Dendritic cell treated with granulocyte-macrophage colony-stimulating factor and Interleukin-4, amounts not matched to agents 40 ng/mL and 50 ng/mL, for 4 days (primary cell): ENCODE results near the gene PARP16.
A peak's percentile ranks its signal among the peaks of the same experiment; 100 is the strongest.

Experiments
- H3K27ac Mint-ChIP-seq: one replicate; pipeline ENCODE4 v1.8.0; 2022; ENCODE audit warnings: mild to moderate bottlenecking, mixed read lengths
- H3K27me3 Mint-ChIP-seq: one replicate; pipeline ENCODE4 v1.8.0; 2022; ENCODE audit warnings: mild to moderate bottlenecking, mixed read lengths
- H3K36me3 Mint-ChIP-seq: one replicate; pipeline ENCODE4 v1.8.0; 2022; ENCODE audit warnings: low read depth, mixed read lengths
- H3K4me1 Mint-ChIP-seq: one replicate; pipeline ENCODE4 v1.8.0; 2022; ENCODE audit warnings: low read depth, mixed read lengths
- H3K4me3 Mint-ChIP-seq: one replicate; pipeline ENCODE4 v1.8.0; 2022; ENCODE audit warnings: mild to moderate bottlenecking, moderate library complexity, mixed read lengths
- H3K9me3 Mint-ChIP-seq: one replicate; pipeline ENCODE4 v1.8.0; 2022; ENCODE audit warnings: mixed read lengths
- intact Hi-C: fragments of 100-400 bp; cut with micrococcal nuclease; formaldehyde crosslinking; loops from one replicate; pipeline ENCODE4 v1.15.0; 2022

Gene PARP16, protein sequence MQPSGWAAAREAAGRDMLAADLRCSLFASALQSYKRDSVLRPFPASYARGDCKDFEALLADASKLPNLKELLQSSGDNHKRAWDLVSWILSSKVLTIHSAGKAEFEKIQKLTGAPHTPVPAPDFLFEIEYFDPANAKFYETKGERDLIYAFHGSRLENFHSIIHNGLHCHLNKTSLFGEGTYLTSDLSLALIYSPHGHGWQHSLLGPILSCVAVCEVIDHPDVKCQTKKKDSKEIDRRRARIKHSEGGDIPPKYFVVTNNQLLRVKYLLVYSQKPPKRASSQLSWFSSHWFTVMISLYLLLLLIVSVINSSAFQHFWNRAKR

DNA sequence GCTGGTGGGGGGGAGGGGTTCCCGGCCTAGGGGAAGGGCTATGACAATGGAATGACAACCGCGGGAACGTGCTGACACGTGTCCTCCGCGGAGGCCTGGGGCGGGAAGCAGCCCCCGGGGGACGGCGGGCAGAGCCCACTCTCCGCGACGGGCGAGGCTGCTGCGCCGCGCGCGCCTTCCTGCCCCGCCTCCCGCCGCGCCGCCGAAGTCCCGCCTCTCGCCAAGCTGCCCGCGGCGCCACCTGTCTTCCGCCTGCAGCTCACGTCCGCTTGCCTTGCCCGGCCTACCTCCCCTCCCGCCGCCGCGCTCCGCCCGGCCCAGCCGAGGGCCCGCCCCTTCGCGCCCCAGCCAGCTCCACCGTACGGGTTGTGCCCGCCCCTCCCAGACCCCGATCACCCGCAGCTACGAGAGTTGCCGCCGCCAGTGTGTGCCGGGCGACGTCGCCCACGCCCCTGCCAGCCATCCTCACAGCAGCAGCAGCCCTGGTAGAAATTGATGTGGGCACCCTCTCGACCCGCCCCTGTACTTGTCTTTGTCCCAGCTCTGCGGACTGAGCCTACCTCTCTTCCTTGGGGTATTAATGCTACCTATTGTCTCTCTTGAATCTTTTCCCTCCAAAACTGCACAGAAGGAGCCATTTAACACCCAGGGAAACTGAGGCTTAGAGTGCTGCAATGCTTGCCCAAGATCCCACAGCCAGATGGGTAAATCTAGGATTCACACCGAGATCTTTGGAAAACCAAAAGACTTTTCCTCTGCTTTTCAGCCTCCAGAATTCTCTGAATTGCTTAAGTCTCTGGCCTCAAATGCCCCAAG, at the start of gene PARP16:
TSS of gene PARP16 (minus strand) at position 180 of the 816 bp plus-strand sequence. CDS start 457 bp downstream, outside the sequence.
- Mint-ChIP-seq H3K27ac (peak within 1 kb of the TSS; percentile 90), H3K36me3 (peaks cover 21% of the 10 kb centered on the region), H3K27me3 (no peaks in the 10 kb centered on the region), H3K4me3 (peak within 1 kb of the TSS; percentile 85), H3K4me1 (peaks cover 29% of the 10 kb centered on the region), H3K9me3 (no peaks in the 10 kb centered on the region)
- intact Hi-C loops = no loop called here

DNA sequence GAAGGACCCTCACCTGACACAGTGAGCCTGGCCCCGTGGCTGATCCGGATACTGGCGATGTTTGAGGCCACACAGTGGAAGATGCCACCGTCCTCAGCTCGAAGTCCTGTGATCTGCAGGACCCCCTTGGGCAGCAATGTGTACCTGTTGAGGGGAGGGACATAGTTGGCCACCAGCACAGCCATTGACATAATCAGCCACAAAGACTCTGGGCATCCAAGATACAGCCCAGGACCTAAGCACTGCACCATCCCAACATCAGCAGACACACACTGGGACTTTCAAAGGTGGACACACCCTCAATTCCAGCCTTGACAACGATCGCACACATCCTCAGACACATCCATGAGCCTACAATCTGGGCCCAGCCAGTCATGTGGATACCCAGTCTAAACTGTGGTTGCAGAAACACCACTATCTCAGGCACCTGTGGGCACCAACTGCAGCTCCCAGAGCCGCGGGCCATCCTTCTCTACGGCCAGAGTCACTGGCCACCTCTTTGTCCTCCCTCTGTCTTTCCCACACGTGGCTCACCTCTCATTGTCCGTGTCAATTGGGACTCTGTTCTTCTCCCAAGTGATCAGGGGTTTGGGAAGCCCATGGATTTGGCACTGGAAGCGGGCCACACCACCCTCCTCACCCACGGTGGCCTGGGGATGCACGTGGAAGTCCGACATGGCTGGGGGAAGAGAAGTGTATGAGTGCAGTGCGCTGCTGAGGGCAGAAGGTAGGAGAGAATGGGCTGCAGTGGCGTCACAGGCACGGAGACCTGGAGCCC, 48.8 kb upstream of the PARP16 start:
- H3K27ac Mint-ChIP-seq = no peak overlapping the region
- peaks cover 16% of the 10 kb centered on the region for H3K27me3 Mint-ChIP-seq
- H3K4me3 Mint-ChIP-seq = no peak overlapping the region
- no peaks in the 10 kb centered on the region for H3K9me3 Mint-ChIP-seq
- intact Hi-C loops = no loop called here
- no peaks in the 10 kb centered on the region for H3K36me3 Mint-ChIP-seq
- H3K4me1 Mint-ChIP-seq = no peaks in the 10 kb centered on the region

DNA sequence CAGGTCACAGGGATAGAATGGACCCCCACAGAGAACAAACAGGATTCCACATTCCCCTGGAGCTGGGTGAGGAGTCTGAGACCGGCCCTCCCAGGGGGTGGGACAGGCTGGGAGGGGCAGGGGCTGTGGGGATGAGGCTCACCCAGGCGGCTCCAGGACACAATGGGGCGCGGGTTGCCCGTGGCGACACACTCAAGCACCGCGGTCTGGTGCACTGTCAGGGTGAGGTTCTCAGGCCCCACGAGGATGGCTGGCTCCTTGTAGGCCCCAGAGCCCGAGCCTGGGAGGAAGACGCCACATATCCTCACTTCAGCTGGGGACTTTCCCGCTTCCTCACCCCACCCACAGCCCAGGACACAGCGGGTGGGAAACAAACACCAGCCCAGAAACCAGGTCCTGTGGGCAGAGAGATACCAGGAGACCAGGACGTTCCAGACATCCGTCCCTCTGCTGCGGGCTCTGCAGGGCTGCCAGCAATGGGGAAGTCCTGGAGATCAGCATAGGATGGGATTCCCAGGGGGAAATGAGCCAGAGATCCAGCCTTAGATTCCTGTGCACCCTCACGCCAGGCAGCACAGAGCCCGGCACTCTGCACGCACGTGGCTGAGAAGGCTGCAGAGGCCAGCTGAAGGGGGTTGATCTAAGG, 48.0 kb upstream of the PARP16 start:
- intact Hi-C loops = no loop called here
- H3K36me3 Mint-ChIP-seq = no peaks in the 10 kb centered on the region
- H3K4me3 Mint-ChIP-seq = no peak overlapping the region
- peaks cover 10% of the 10 kb centered on the region for H3K27me3 Mint-ChIP-seq
- no peaks in the 10 kb centered on the region for H3K9me3 Mint-ChIP-seq
- no peak overlapping the region for H3K27ac Mint-ChIP-seq
- H3K4me1 Mint-ChIP-seq = no peaks in the 10 kb centered on the region

DNA sequence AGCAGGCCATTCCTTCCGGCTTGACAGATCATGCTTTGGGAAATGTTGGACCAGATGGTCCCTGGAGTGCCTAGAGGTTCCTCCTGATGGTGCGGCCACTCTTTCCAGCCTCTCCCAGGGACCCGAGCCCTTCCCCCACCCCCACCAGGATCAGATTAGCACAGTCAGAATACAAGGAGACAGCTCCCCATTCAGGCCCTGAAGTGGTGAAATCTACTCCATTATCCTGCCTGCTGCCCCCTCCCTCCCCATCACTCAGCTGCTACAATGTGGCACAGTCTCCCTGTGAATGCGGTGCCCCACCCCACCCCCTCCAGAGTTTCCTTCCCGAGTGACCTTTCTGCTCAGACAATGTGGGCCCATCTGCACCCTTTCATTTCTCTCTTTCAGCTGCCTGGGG, 47.2 kb upstream of the PARP16 start:
- intact Hi-C loops = no loop called here
- Mint-ChIP-seq H3K27ac (no peak overlapping the region), H3K27me3 (peaks cover 9% of the 10 kb centered on the region)

DNA sequence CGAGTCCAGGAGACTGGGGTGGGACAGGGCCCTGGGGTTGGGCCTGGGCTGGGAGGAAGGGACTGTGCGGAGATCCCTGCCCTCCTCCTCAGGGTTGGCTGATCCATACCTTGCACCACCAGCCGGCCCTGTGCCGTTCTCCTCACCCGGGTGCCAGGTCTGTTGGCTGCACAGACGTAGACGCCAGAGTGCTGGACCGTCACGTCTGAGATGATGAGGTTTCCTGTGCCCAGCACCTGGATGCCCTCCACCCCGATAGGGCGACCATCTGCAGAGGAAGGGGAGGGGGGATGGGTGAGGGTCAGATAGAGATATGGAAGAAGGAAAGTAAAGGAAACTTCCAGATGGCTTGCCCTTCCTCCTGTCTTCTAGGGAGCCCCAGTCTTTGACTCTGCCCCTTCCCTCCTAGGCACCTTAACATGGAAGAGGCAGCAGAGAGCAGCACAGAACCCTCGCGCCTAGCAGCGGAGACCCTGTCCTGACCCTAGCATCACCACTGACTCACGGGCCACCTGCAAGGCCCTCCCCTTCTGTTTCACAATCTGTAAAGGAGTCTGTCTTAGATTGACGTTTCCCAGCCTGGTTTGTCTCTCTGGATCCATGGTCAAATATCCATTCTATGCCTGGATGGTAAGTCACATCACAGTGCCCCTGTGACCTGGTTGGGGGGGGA, 46.6 kb upstream of the PARP16 start:
- no peaks in the 10 kb centered on the region for H3K9me3 Mint-ChIP-seq
- intact Hi-C loops = no loop called here
- H3K4me3 Mint-ChIP-seq = no peak overlapping the region
- no peaks in the 10 kb centered on the region for H3K36me3 Mint-ChIP-seq
- H3K27me3 Mint-ChIP-seq = peaks cover 4% of the 10 kb centered on the region
- H3K4me1 Mint-ChIP-seq = no peaks in the 10 kb centered on the region
- H3K27ac Mint-ChIP-seq = no peak overlapping the region

More for the DNA sequence above, 47.2 kb upstream of the PARP16 start:
- Mint-ChIP-seq H3K9me3 (no peaks in the 10 kb centered on the region), H3K4me1 (no peaks in the 10 kb centered on the region), H3K36me3 (no peaks in the 10 kb centered on the region), H3K4me3 (no peak overlapping the region)

DNA sequence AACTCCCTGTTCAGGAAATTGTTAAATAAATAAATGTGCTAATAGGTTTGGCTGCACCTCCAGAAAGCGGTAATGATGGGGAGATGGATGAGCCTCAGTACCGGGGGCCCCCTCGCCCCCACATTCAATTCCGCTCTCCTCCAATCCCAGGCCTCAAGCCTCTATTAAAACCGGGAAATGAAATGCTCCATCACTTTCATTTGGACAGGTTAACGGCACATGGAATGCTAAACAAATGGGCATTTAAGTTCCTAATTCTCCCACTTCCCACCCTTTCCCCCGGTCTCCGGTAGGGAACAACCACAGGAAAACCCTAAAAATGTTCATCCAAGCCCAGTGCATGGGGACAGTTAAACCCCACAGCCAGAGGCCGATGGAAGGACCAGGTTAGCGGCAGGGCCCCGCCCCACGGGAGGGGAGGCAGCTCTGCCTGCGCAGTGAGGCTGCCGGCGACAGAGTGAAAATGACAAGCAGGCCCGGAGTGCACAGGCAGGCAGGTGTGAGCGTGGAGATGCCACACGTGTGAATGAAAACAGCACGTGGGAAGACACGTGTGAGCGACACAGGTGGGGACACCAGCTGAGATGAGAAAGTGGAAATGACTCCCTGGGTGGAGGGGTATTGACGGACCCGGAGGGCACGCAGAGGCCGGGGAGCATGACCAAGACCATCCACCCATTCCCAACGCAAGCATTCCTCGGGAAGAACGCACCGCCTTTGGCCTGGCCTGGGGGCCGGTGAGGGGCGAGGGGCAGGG, 45.9 kb upstream of the PARP16 start:
- H3K9me3 Mint-ChIP-seq = no peaks in the 10 kb centered on the region
- H3K36me3 Mint-ChIP-seq = no peaks in the 10 kb centered on the region
- intact Hi-C loops = no loop called here
- H3K27me3 Mint-ChIP-seq = peaks cover 11% of the 10 kb centered on the region
- peaks cover 5% of the 10 kb centered on the region for H3K4me1 Mint-ChIP-seq
- no peak overlapping the region for H3K4me3 Mint-ChIP-seq
- no peak overlapping the region for H3K27ac Mint-ChIP-seq

DNA sequence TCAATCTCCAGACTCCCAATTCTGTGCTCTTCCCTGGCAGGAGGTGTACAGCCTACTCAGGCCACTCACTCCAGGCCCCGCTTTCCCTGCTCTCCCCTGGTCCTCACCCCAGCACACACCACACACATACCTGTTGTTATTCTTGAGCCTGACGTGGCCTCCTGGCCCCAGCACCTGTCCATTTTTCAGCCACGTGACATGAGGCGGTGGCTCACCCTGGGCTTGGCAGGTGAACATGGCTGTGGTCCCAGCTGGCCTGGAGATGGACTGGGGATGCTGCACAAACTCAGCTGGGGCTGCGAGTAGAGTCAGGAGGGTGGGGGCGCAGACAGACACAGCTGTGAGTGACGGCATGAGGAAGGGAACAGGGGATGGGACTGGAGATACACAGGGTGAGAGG, 45.1 kb upstream of the PARP16 start:
- Mint-ChIP-seq H3K27ac (no peak overlapping the region), H3K27me3 (peaks cover 14% of the 10 kb centered on the region), H3K4me1 (peaks cover 5% of the 10 kb centered on the region), H3K4me3 (no peak overlapping the region), H3K36me3 (no peaks in the 10 kb centered on the region), H3K9me3 (no peaks in the 10 kb centered on the region)
- intact Hi-C loops = no loop called here

DNA sequence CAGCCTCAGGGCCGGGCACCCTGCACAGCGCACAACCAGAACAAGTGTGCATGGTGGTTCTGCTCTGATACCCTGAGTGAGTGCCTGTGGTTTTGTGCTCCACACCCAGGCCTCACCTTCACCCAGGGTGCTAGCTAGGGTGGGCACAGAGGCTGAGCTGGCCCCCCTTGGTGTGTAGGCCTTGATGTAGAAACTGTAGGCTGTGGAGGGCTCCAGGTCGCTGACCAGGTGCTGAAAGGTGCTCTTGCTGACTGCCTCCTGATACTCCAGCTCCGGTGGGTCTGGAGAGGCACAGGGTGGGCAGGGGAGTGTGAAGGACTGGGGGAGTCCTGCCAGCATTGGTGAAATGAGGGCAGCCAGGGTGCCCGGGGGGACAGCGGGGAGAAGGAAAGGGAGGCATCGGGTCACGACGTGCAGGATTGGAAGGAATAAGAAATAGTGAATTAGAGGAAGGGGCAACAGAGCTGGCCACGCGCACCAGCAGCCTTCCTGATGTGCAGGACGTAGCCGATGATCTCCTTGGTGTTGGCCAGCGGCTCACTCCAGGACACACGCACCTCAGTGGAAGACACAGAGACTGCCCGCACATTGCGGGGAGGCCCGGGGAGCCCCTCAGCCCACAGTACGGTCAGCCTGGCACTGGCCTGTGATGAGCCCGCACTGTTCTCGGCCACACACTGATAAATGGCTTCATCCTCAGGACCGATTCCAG, 44.4 kb upstream of the PARP16 start:
- H3K27ac Mint-ChIP-seq = no peak overlapping the region
- peaks cover 5% of the 10 kb centered on the region for H3K4me1 Mint-ChIP-seq
- peaks cover 20% of the 10 kb centered on the region for H3K27me3 Mint-ChIP-seq
- H3K9me3 Mint-ChIP-seq = no peaks in the 10 kb centered on the region
- intact Hi-C loops = no loop called here
- H3K4me3 Mint-ChIP-seq = no peak overlapping the region
- no peaks in the 10 kb centered on the region for H3K36me3 Mint-ChIP-seq

DNA sequence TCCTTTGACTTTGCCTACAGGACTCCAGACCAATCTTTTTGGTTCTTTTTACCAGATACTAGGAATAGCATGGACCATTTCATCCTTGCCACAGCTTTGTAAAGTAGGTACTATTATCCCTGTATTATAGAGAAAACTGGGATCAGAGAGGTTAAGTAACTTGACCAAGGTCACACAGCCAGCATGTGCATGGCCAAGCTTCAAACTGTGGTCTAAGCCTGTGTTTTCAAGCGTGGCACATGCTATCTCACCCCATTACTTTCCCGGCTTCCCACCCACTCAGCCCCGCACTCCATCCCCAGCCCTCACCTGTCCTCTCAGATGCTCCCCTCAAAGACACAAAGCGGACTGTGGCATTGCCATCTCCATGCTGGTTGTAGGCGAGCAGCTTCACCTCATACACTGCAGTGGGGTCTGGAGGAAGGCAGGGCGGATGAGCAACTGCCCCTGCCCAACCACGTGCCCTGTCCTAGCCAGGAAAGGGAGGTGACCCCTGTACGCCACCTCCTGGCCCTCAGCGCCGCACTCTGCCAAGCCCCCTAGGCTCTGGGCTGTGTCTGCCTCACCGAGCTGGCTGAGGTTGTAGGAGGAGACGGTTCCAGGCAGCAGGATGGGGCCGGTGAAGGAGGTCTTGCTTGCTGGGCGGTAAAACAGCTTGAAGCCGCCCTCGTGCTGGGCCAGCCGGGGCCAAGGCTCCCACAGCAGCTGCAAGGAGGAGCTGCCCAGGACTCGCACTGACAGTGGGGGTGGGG, 43.5 kb upstream of the PARP16 start:
- H3K4me1 Mint-ChIP-seq = peaks cover 5% of the 10 kb centered on the region
- H3K4me3 Mint-ChIP-seq = no peak overlapping the region
- no peaks in the 10 kb centered on the region for H3K36me3 Mint-ChIP-seq
- intact Hi-C loops = no loop called here
- H3K27ac Mint-ChIP-seq = no peak overlapping the region
- H3K27me3 Mint-ChIP-seq = peaks cover 24% of the 10 kb centered on the region
- H3K9me3 Mint-ChIP-seq = no peaks in the 10 kb centered on the region

DNA sequence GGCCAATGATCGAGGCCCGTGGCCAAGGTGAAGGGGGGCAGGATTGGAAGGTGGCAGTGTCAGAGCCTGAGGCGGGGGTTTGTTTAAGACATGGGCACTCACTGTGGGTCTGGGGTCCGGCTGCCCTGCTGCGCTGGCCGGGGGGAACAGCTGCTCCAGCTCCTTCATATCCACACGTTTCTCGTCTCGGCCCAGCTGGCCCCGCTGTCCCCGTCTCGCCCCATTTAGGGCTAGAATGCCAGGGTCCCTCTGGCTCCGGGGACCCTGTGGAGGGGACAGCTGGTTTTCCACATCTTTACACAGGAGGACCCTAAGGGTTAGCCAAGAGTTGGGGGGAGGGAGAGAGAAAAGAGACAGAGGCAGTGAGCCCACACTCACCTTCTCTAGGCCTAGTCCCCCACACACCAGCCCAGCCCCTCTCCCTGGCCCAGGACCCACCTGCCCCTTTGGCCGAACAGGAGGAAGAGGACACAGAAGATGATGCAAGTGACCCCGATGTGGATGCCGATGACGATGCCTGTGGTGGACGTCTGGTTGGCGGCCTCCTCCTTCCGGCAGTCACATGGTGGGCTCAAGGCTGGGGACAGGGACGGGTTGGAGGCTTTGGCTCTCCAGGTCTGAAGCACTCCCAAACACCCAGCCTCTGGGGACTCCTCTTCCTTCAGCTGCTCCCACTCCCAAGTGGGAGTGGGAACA, 42.8 kb upstream of the PARP16 start:
- Mint-ChIP-seq H3K27me3 (peaks cover 24% of the 10 kb centered on the region), H3K9me3 (no peaks in the 10 kb centered on the region), H3K4me3 (no peak overlapping the region), H3K4me1 (peaks cover 5% of the 10 kb centered on the region), H3K36me3 (no peaks in the 10 kb centered on the region), H3K27ac (no peak overlapping the region)
- intact Hi-C loops = no loop called here

DNA sequence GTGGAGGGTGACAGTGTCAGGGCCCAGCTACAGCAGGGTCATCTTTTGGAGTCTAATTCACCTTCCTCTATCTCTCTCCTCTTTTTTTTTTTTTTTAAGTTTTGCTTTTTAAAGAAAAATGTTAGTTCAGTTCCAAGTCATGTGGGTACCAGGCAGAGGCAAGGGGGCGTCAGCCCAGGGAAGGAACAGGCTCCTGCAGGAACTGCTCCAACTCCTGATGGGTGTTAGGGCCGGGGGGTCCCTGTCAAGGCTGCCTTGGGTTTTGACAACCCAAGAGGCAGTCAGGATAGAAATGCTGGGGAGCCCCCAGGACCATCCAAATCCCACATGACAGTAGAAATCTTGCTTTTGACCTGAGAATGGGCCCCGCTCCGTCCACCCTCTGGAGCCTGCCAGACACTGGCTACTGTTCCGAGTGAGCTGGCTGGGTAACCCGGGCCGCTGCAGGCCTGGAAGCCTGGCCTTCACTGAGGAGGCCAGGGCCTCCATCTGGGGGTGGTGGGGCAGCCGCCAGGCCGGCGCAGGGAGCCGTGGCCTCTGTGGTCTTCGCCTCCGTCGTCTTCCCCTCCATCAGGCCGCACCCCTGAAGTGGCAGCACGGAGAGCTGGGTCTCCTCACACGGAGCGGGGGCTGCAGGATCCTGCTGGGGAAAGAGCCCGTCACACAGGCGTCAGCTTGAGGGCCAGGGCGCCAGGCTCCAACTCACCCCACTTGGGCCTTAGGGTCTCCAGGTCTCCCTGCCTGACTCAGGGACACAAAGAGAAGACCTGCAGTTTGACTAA, 42.0 kb upstream of the PARP16 start:
- Mint-ChIP-seq H3K27me3 (peaks cover 23% of the 10 kb centered on the region), H3K4me3 (no peak overlapping the region), H3K4me1 (peaks cover 5% of the 10 kb centered on the region), H3K27ac (no peak overlapping the region), H3K9me3 (no peaks in the 10 kb centered on the region), H3K36me3 (no peaks in the 10 kb centered on the region)
- intact Hi-C loops = no loop called here
